H4 (cell line): ENCODE measurements around the gene IQCM. TPM values are rescaled to one million over a fixed set of nuclear protein-coding genes. Genes with fewer than 3 reads are reported as not detected.

Experiments used
- DNase-seq: peaks from one replicate; pipeline ENCODE4 v3.0.0-alpha.2; 2015; ENCODE audit warnings: low spot score
- total RNA-seq: library from RNA; depleted of rRNA; stranded (reverse); fragments of >200 nt; shearing (Covaris generic); gene quantifications from 2 replicates; pipeline ENCODE4 v1.2.3, GENCODE V29; 2014

The IQCM gene
- total RNA-seq, 1 experiment from 2014 or later = not detected

GRCh38 chr4:149768477-149768876 lies 47.2 kb downstream of the IQCM start:
- DNase-seq = no peak

- DNase-seq = no peak
Measured at GRCh38 chr4:149766135-149766534, 49.5 kb downstream of the IQCM start.

GRCh38 chr4:149765630-149766029 lies 50.0 kb downstream of the IQCM start:
- DNase-seq = no peak

- no peak for DNase-seq
Measured at GRCh38 chr4:149755969-149756368, 59.7 kb downstream of the IQCM start.

- no peak for DNase-seq
Measured at GRCh38 chr4:149754526-149754925, 61.1 kb downstream of the IQCM start.

GRCh38 chr4:149752729-149753128 lies 62.9 kb downstream of the IQCM start:
- DNase-seq = no peak

GRCh38 chr4:149751174-149751573 lies 64.5 kb downstream of the IQCM start:
- no peak for DNase-seq

- DNase-seq = no peak
Measured at GRCh38 chr4:149749784-149750183, 65.9 kb downstream of the IQCM start.

GRCh38 chr4:149747646-149748045 lies 68.0 kb downstream of the IQCM start:
- no peak for DNase-seq

- DNase-seq = no peak
Measured at GRCh38 chr4:149746276-149746675, 69.4 kb downstream of the IQCM start.

- no peak for DNase-seq
Measured at GRCh38 chr4:149741186-149741831, 74.3 kb downstream of the IQCM start.

- DNase-seq = no peak
Measured at GRCh38 chr4:149738156-149738555, 77.5 kb downstream of the IQCM start.

- DNase-seq = no peak
Measured at GRCh38 chr4:149735796-149736195, 79.8 kb downstream of the IQCM start.

- DNase-seq = no peak
Measured at GRCh38 chr4:149728444-149728843, 87.2 kb downstream of the IQCM start.

GRCh38 chr4:149727663-149728062 lies 88.0 kb downstream of the IQCM start:
- DNase-seq = no peak

GRCh38 chr4:149723065-149723464 lies 92.6 kb downstream of the IQCM start:
- no peak for DNase-seq

- no peak for DNase-seq
Measured at GRCh38 chr4:149719806-149720205, 95.8 kb downstream of the IQCM start.

GRCh38 chr4:149719357-149719756 lies 96.3 kb downstream of the IQCM start:
- no peak for DNase-seq

- no peak for DNase-seq
Measured at GRCh38 chr4:149718500-149718899, 97.1 kb downstream of the IQCM start.

GRCh38 chr4:149716728-149717127 lies 98.9 kb downstream of the IQCM start:
- DNase-seq = no peak

GRCh38 chr4:149715822-149716585 lies 99.6 kb downstream of the IQCM start:
- DNase-seq = no peak

GRCh38 chr4:149713031-149713430 lies 102.6 kb downstream of the IQCM start:
- no peak for DNase-seq

GRCh38 chr4:149711593-149712365 lies 103.9 kb downstream of the IQCM start:
- no peak for DNase-seq
